Brain microvascular endothelial cell (primary cell): ENCODE data around the gene IGF2BP1.
"Not testable (repeated sequence)": the region's sequence is repeated elsewhere in the genome, so short reads cannot be mapped to it uniquely, and the experiment has no call there.

Source experiments
- DNase-seq: peaks from one replicate; pipeline ENCODE4 v3.0.0-alpha.2; 2020
- H3K27ac ChIP-seq: fragments of 250-450 bp; sonication (Bioruptor Pico); 2 replicates; pipeline ENCODE4 v1.5.1; 2020; ENCODE audit warnings: mild to moderate bottlenecking, moderate library complexity
- H3K27me3 ChIP-seq: fragments of 250-450 bp; sonication (Bioruptor Pico); replicated peaks from 2 replicates; pipeline ENCODE4 v1.5.1; 2020; ENCODE audit warnings: mild to moderate bottlenecking
- H3K36me3 ChIP-seq: fragments of 250-450 bp; sonication (Bioruptor Pico); replicated peaks from 2 replicates; pipeline ENCODE4 v1.5.1; 2020; ENCODE audit warnings: mild to moderate bottlenecking
- H3K4me3 ChIP-seq: 2 replicates; pipeline ENCODE4 v1.5.1; 2011; ENCODE audit warnings: low read depth, mild to moderate bottlenecking, control low read depth, low read length, moderate library complexity
- CTCF ChIP-seq: IDR thresholded peaks from 2 replicates; pipeline ENCODE4 v1.5.1; 2011; ENCODE audit warnings: low read depth, mild to moderate bottlenecking, moderate library complexity, low read length, control low read depth, inconsistent platforms; ENCODE audit errors: missing control alignments
- in situ Hi-C: cut with HindIII; loops from 2 replicates; pipeline ENCODE4 v1.10.0; 2017; ENCODE audit warnings: low sequenced_read_pairs, low pct_ligation_motif_present

Gene IGF2BP1

DNA sequence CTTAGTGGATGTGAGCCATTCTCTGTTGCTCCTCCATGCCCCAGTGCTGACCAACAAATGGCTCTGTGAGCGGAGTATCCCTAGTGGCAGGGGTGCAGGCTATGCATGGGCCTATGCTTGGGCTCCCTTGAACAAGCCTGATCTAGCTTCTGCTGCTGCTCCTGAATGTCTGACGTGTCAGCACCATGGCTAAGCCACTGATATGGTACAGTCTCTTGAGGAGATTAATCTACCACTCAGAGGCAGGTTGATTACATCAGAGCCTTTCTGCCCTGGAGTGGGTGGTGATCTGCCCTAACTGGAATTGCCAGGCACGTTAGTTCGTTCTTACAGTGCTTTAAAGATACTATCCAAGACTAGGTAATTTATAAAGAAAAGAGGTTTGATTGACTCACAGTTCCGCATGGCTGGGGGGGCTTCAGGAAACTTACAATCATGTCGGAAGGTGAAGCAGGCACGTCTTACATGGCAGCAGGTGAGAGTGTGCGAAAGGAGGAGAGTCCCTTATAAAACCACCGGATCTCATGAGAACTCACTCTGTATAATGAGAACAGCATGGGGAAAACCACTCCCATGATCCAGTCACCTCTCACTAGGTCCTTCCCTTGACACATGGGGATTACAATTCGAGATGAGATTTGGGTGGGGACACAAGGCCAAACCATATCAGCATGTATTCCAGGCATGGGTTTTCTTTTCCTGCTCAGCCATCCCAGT lies 93.9 kb downstream of the IGF2BP1 start:
- in situ Hi-C loops, result no loop called here
- Histone ChIP-seq H3K4me3 (no peak overlapping the region), H3K36me3 (no peaks in the 10 kb centered on the region), H3K27ac (no peak overlapping the region), H3K27me3 (no peaks in the 10 kb centered on the region)
- TF ChIP-seq CTCF, result no peak
- no peak for DNase-seq

DNA sequence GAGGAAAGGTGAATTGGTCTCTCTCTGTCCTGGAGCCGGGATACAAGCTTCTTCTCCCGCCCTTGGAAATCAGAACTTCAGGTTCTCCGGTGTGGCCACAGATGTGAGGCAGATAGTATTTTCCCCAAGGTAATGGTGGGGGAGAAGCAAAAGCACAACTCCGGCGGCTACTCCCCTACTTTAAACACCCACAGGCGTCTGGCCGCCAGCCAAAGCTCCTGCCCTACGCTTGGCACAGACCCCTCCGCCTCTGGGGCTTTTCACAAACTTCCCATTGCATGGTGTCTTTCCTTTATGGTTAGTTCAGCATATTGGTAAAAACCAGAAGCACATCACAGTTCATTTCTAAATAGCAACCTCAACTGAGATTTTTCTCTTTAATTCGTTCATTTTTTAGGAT lies 95.9 kb downstream of the IGF2BP1 start:
- no peak overlapping the region for H3K4me3 ChIP-seq
- TF ChIP-seq CTCF, result no peak
- in situ Hi-C loops, result no loop called here

GRCh38 chr17:49100601-49101000 lies 103.4 kb downstream of the IGF2BP1 start:
- in situ Hi-C loops, result no loop called here
- no peak for DNase-seq
- TF ChIP-seq CTCF, result no peak
- no peaks in the 10 kb centered on the region for H3K36me3 ChIP-seq
- peak overlapping the region; percentile 60 for H3K27ac ChIP-seq
- no peaks in the 10 kb centered on the region for H3K27me3 ChIP-seq
- no peak overlapping the region for H3K4me3 ChIP-seq

More for the DNA sequence above, 95.9 kb downstream of the IGF2BP1 start:
- H3K27me3 ChIP-seq, result no peaks in the 10 kb centered on the region
- no peaks in the 10 kb centered on the region for H3K36me3 ChIP-seq
- no peak for DNase-seq
- H3K27ac ChIP-seq, result no peak overlapping the region

GRCh38 chr17:49101054-49101534 lies 103.9 kb downstream of the IGF2BP1 start:
- in situ Hi-C loops, result no loop called here
- peak overlapping the region; percentile 60 for H3K27ac ChIP-seq
- no peaks in the 10 kb centered on the region for H3K27me3 ChIP-seq
- DNase-seq, result peak; percentile 83
- H3K36me3 ChIP-seq, result no peaks in the 10 kb centered on the region
- no peak for TF ChIP-seq CTCF
- H3K4me3 ChIP-seq, result no peak overlapping the region

- in situ Hi-C loops, result not testable (repeated sequence)
Measured at GRCh38 chr17:49103360-49103759, 106.2 kb downstream of the IGF2BP1 start.

GRCh38 chr17:49104511-49105074 lies 107.4 kb downstream of the IGF2BP1 start:
- Histone ChIP-seq H3K36me3 (no peaks in the 10 kb centered on the region), H3K27ac (no peak overlapping the region), H3K4me3 (no peak overlapping the region), H3K27me3 (no peaks in the 10 kb centered on the region)
- TF ChIP-seq CTCF, result no peak
- peak; percentile 56 for DNase-seq
- in situ Hi-C loops, result no loop called here

More at GRCh38 chr17:49103360-49103759, 106.2 kb downstream of the IGF2BP1 start:
- not testable (repeated sequence) for H3K36me3 ChIP-seq, H3K27ac ChIP-seq, DNase-seq, H3K4me3 ChIP-seq, H3K27me3 ChIP-seq
